ENCODE data around the gene RASL11A. TPM values are rescaled to one million over a fixed set of nuclear protein-coding genes. Genes with fewer than 3 reads are reported as not detected.

Gene RASL11A
- total RNA-seq, 4 donors from 2014 or later: 18.7 to 37.7 (median 28.9) TPM

DNA sequence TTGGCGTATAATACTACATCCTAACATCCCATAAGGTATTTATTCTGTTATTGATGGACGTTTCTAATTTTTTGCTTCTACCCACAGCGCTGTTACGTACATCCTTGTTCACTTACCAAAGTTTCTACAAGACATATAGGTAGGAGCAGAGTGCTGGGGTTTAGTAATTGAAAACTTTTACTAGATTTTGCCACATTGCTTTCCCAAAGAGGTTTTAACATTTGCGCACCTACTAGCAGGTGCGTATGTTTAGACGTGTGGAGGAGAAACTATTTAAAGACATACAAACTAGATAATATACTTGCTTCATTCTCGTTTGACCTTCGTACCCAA is 19.8 kb upstream of the RASL11A start:
- intact Hi-C loops (cut with DNase I; ENCODE audit: low total_unique reads): loop anchor here (5.0 kb wide), 1 partner anchor 263 kb away; no protein-coding TSS in a partner anchor
- TF ChIP-seq POLR2A (IDR thresholded peaks at IDR 0.05) (no peak), POLR2AphosphoS5 (IDR thresholded peaks at IDR 0.05) (no peak), EP300 (IDR thresholded peaks at IDR 0.05; ENCODE audit: low read depth) (no peak)
- TF ChIP-seq, protein P1, sequence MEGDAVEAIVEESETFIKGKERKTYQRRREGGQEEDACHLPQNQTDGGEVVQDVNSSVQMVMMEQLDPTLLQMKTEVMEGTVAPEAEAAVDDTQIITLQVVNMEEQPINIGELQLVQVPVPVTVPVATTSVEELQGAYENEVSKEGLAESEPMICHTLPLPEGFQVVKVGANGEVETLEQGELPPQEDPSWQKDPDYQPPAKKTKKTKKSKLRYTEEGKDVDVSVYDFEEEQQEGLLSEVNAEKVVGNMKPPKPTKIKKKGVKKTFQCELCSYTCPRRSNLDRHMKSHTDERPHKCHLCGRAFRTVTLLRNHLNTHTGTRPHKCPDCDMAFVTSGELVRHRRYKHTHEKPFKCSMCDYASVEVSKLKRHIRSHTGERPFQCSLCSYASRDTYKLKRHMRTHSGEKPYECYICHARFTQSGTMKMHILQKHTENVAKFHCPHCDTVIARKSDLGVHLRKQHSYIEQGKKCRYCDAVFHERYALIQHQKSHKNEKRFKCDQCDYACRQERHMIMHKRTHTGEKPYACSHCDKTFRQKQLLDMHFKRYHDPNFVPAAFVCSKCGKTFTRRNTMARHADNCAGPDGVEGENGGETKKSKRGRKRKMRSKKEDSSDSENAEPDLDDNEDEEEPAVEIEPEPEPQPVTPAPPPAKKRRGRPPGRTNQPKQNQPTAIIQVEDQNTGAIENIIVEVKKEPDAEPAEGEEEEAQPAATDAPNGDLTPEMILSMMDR (IDR thresholded peaks at IDR 0.05): no peak
- H3K9me3 ChIP-seq: no peaks in the 10 kb centered on the region
- in situ Hi-C loops (cut with MboI; ENCODE audit: low pct_ligation_motif_present in 1 of 4, low pct_unique_long_range_greater_than_20kb in 1 of 4, low sequenced_read_pairs in 3 of 4): loop anchor here in 2 of 4 donors (25.0 kb wide), 2 partner anchors 88 to 263 kb away; partner anchors contain the start of gene USP12 (in 1 of the 2)
- peaks cover 18 to 38% (median 20%) of the 10 kb centered on the region in 4 donors for H3K4me1 ChIP-seq
- 1% methylated on average over 9 of the region's 9 CpGs for WGBS, 2 donors (ENCODE audit: low coverage in 1 of 2)
- DNase-seq: no peak
- peaks cover 0 to 15% (median 5%) of the 10 kb centered on the region in 4 donors for H3K36me3 ChIP-seq
- peak overlapping the region; percentile 33 to 91 (median 66) for H3K4me3 ChIP-seq
- H3K27ac ChIP-seq: peak overlapping the region; percentile 93 to 98 (median 95)
- no peaks in the 10 kb centered on the region for H3K27me3 ChIP-seq

DNA sequence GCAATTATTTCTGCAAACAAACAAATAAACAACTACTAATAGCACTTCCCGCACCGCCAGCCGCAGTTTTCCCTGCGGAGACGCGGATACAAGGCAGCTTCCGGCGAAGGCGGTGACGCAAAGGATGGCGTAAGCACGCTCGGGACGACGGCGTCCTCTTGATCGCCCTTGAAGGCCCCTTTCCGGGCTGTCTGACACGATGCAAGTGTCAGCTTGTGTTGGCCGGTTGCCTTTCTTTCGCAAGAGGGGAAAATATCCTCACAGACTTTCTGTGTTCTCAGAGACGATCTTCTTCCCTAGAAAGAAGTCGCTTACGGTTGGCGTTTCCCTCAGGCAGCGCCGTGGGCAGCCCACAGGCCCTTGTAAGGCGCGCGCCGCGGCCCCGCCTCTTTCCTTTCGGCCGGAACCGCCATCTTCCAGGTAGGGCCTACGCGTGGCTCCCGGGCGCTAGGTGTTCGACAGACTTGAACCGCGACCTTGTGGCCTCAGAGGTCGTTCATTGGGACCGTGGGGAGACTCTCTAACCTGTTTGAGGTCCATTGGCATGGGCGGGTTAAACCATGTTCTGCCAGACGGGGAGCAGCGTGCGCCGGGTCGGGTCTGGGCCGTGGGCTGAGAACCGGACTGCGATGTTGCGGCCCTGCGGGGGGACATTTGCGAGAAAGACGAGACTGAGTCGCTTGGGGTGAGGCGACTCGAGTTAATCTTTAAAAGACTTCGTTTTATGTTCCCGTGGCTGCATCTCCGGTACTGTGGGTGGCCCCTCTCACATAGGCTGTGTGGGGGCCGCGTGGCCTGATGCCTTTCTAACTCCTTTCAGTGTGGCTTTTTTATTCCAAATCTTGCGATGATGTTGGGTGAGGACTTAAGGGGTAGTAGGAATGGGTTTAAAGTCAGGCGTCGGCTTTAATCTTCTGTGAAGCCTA is 19.2 kb upstream of the RASL11A start, which contains the start of gene RPL21:
TSS of gene RPL21 (plus strand) at position 393 of the 926 bp plus-strand sequence. CDS start 2,219 bp downstream, outside the sequence.
- WGBS, 2 donors (ENCODE audit: low coverage in 1 of 2): 0 to 2% methylated on average over 10 to 35 of the region's 69 CpGs
- intact Hi-C loops (cut with DNase I; ENCODE audit: low total_unique reads): loop anchor here (5.0 kb wide), 1 partner anchor 264 kb away; no protein-coding TSS in a partner anchor
- in situ Hi-C loops (cut with MboI; ENCODE audit: low pct_ligation_motif_present in 1 of 4, low pct_unique_long_range_greater_than_20kb in 1 of 4, low sequenced_read_pairs in 3 of 4): loop anchor here in 2 of 4 donors (25.0 kb wide), 2 partner anchors 89 to 264 kb away; partner anchors contain the start of gene USP12 (in 1 of the 2)

DNA sequence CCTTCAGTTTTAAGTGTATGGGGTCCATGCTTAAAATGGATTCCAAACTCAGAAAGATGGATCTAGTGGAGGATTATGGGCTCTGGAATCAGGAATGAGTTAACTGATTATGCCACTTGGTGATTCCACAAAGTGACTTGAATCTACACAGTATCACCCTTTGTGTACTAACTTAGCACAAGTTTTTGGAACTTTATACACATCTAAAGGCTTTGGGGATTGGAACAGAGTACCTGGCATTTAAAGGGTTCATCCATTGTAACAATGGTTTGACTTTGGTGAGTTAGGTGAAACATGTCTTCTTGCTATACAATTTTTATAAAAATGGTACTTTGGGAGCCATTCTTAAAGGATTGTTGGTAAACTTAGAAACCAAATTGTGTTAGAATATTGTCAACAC is 18.2 kb upstream of the RASL11A start:
- TF ChIP-seq POLR2AphosphoS5 (IDR thresholded peaks at IDR 0.05) (no peak), POLR2A (IDR thresholded peaks at IDR 0.05) (no peak), EP300 (IDR thresholded peaks at IDR 0.05; ENCODE audit: low read depth) (no peak)
- TF ChIP-seq, protein P1 (IDR thresholded peaks at IDR 0.05): no peak
- H3K27ac ChIP-seq: peak overlapping the region; percentile 93 to 98 (median 95)
- H3K4me1 ChIP-seq: peaks cover 18 to 38% (median 20%) of the 10 kb centered on the region in 4 donors
- H3K27me3 ChIP-seq: no peaks in the 10 kb centered on the region
- in situ Hi-C loops (cut with MboI; ENCODE audit: low pct_ligation_motif_present in 1 of 4, low pct_unique_long_range_greater_than_20kb in 1 of 4, low sequenced_read_pairs in 3 of 4): loop anchor here in 2 of 4 donors (25.0 kb wide), 2 partner anchors 90 to 265 kb away; partner anchors contain the start of gene USP12 (in 1 of the 2)
- DNase-seq: no peak
- H3K9me3 ChIP-seq: no peaks in the 10 kb centered on the region
- intact Hi-C loops (cut with DNase I; ENCODE audit: low total_unique reads): loop anchor here (5.0 kb wide), 1 partner anchor 265 kb away; no protein-coding TSS in a partner anchor
- H3K4me3 ChIP-seq: peak overlapping the region; percentile 54 to 91 (median 80)
- H3K36me3 ChIP-seq: peaks cover 0 to 29% (median 8%) of the 10 kb centered on the region in 4 donors

More for the DNA sequence above, 19.2 kb upstream of the RASL11A start, which contains the start of gene RPL21:
- H3K4me3 ChIP-seq: peak within 1 kb of the TSS; percentile 54 to 91 (median 80)
- no peaks in the 10 kb centered on the region for H3K9me3 ChIP-seq
- H3K36me3 ChIP-seq: peaks cover 0 to 19% (median 6%) of the 10 kb centered on the region in 4 donors
- H3K4me1 ChIP-seq: peaks cover 18 to 38% (median 20%) of the 10 kb centered on the region in 4 donors
- H3K27ac ChIP-seq: peak within 1 kb of the TSS; percentile 93 to 98 (median 95)
- TF ChIP-seq EP300 (IDR thresholded peaks at IDR 0.05; ENCODE audit: low read depth) (peak; percentile 65), POLR2A (IDR thresholded peaks at IDR 0.05) (peak; percentile 93), POLR2AphosphoS5 (IDR thresholded peaks at IDR 0.05) (peak; percentile 93 to 97 (median 95))
- TF ChIP-seq, protein P1 (IDR thresholded peaks at IDR 0.05): no peak
- H3K27me3 ChIP-seq: no peaks in the 10 kb centered on the region
- peak; percentile 97 for DNase-seq

DNA sequence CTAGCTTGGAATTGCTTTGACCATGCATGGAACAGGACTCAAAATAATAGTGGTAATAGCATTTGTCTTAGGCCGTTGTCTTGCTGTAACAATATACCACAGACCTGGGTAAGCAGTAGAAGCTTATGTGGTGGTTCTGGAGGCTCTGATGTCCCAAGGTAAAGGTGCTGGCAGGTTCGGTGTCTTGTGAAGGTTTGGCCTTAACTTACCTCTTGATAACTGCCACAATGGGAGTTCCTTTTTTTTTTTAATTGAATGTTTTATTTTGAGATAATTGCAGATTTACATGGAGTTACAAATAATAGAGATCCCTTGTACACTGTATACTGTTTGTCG is 13.4 kb upstream of the RASL11A start:
- Histone ChIP-seq H3K4me1 (peaks cover 14 to 28% (median 18%) of the 10 kb centered on the region in 4 donors), H3K27ac (no peak overlapping the region), H3K36me3 (peaks cover 0 to 29% (median 11%) of the 10 kb centered on the region in 4 donors), H3K27me3 (no peaks in the 10 kb centered on the region), H3K4me3 (no peak overlapping the region), H3K9me3 (no peaks in the 10 kb centered on the region)
- intact Hi-C loops (cut with DNase I; ENCODE audit: low total_unique reads) (no loop called here), in situ Hi-C loops (cut with MboI; ENCODE audit: low pct_ligation_motif_present in 1 of 4, low pct_unique_long_range_greater_than_20kb in 1 of 4, low sequenced_read_pairs in 3 of 4) (loop anchor here in 2 of 4 donors (25.0 kb wide), 2 partner anchors 95 to 270 kb away; partner anchors contain the start of gene USP12 (in 1 of the 2))
- DNase-seq: no peak
- no peak for TF ChIP-seq POLR2A (IDR thresholded peaks at IDR 0.05)
- no peak for TF ChIP-seq EP300 (IDR thresholded peaks at IDR 0.05; ENCODE audit: low read depth)
- no peak for TF ChIP-seq POLR2AphosphoS5 (IDR thresholded peaks at IDR 0.05)
- TF ChIP-seq, protein P1 (IDR thresholded peaks at IDR 0.05): no peak
- WGBS, 2 donors (ENCODE audit: low coverage in 1 of 2): 84 to 93% methylated on average over 3 of the region's 3 CpGs
